Epithelial cell of proximal tubule (primary cell): ENCODE results near the gene RBM33. TPM values are rescaled to one million over a fixed set of nuclear protein-coding genes. Genes with fewer than 3 reads are reported as not detected.

ENCODE experiments used
- DNase-seq: peaks from one replicate; pipeline ENCODE4 v3.0.0-alpha.2; 2011; ENCODE audit warnings: low read depth
- H3K4me3 ChIP-seq: 2 replicates; pipeline ENCODE4 v1.5.1; 2011; ENCODE audit warnings: low read depth, mild to moderate bottlenecking, low read length
- total RNA-seq: library from RNA; depleted of rRNA; stranded (reverse); fragments of >200 nt; gene quantifications from 2 replicates; pipeline ENCODE4 v1.2.3, GENCODE V29; 2015
- TF ChIP-seq, protein P1 (sequence below): conservative IDR thresholded peaks from 2 replicates; pipeline ENCODE4 v1.5.1; 2012; ENCODE audit warnings: low read depth, mild to moderate bottlenecking, low read length

The RBM33 gene
- total RNA-seq, 1 donor from 2014 or later, result 18.0 TPM

DNA sequence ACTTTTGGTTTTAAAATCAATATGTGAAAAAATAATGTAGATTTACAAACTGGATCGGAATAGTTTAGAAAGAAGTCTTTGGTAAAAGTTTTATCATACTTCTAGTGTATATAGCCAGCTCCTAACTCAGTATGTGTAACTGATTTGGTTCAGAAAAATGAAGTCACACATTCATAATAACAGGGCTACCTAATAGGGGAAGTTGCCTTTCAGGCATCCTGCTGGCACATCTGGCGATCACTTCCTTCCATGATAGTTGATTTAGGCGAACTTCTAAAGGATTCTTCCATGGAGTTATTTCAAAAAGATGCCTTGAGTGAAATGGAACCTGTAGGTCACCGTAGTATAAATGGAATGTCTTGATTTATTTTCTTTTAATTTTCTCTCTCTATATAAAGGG, 98.7 kb downstream of the RBM33 start:
- DNase-seq, result no peak
- TF ChIP-seq, protein P1, sequence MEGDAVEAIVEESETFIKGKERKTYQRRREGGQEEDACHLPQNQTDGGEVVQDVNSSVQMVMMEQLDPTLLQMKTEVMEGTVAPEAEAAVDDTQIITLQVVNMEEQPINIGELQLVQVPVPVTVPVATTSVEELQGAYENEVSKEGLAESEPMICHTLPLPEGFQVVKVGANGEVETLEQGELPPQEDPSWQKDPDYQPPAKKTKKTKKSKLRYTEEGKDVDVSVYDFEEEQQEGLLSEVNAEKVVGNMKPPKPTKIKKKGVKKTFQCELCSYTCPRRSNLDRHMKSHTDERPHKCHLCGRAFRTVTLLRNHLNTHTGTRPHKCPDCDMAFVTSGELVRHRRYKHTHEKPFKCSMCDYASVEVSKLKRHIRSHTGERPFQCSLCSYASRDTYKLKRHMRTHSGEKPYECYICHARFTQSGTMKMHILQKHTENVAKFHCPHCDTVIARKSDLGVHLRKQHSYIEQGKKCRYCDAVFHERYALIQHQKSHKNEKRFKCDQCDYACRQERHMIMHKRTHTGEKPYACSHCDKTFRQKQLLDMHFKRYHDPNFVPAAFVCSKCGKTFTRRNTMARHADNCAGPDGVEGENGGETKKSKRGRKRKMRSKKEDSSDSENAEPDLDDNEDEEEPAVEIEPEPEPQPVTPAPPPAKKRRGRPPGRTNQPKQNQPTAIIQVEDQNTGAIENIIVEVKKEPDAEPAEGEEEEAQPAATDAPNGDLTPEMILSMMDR, result no peak
- H3K4me3 ChIP-seq, result no peak overlapping the region

DNA sequence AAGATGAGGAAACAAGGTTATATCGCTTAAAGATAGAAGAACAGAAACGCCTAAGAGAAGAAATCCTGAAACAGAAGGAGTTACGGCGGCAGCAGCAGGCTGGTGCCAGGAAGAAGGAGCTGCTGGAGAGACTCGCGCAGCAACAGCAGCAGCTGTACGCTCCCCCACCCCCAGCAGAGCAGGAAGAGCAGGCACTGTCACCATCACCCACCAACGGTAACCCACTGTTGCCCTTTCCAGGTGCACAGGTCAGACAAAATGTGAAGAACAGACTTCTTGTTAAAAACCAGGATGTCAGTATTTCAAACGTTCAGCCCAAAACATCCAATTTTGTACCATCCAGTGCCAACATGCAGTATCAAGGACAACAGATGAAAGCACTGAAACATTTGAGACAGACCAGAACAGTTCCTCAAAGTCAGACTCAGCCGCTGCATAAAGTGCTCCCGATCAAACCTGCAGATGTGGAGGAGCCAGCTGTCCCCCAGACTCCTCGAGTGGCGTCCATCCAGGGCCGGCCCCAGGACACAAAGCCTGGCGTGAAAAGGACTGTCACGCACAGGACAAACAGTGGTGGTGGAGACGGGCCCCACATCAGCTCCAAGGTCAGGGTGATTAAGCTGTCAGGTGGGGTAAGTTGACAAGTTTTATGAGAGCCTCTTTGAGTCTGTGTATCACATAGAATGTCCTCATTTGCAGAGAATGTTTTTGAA, 100.7 kb downstream of the RBM33 start:
- DNase-seq, result no peak
- TF ChIP-seq, protein P1, result no peak
- H3K4me3 ChIP-seq, result no peak overlapping the region

DNA sequence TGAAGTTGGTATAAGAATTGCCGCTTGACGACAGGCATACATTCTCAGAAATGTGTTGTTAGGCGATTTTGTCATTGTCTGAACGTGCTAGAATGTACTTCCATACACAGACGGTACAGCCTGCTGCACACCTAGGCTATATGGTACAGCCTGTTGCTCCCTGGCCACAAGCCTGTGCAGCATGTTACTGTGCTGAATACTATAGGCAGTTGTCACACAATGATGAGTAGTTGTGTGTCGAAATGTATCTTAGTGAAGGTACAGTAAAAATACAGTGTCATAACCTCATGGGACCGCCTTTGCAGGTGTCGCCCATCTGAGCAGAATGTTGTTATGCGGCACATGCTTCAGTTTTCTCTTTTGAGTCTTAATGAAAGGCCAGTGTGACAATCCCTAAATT, 101.3 kb downstream of the RBM33 start:
- no peak overlapping the region for H3K4me3 ChIP-seq
- TF ChIP-seq, protein P1, result no peak
- DNase-seq, result no peak

DNA sequence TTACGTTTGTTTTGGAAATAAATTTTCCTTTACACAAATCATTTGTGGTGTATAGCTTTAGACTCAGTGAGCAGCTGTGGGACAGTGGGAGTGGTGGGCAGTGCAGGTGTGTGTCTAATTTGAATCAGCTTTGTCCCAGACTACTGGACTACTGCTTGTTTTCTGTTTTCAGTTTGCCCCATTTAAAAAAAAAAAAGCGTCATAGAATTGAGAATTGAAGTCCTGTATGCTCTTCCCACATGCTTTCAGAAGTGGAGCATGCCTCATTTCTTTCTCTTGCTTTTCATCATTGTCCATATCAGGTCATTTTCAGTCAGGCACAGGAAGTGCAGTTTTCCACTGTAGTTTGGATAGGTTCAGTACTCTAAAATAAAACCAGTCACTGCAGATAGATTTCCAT, 101.7 kb downstream of the RBM33 start:
- TF ChIP-seq, protein P1, result no peak
- no peak overlapping the region for H3K4me3 ChIP-seq
- no peak for DNase-seq

DNA sequence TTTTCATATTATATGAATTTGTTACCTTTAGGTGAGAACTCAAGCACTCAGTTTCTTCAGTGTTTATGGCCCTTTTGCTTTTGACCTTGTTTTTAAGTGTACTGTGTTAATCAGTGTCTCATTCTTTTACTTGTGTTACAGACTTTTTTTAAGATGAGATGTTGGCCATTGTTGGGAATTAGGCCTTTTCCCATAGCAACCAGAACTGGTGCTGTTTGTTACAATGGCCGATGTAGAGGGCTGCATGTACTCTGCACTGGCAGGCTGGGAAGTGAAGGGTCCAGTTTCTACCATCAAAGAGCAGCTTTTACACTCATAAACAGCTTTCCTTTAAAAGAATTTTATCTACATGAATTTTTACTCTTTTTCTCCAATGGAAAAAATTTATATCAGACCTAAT, 102.7 kb downstream of the RBM33 start:
- TF ChIP-seq, protein P1, result no peak

DNA sequence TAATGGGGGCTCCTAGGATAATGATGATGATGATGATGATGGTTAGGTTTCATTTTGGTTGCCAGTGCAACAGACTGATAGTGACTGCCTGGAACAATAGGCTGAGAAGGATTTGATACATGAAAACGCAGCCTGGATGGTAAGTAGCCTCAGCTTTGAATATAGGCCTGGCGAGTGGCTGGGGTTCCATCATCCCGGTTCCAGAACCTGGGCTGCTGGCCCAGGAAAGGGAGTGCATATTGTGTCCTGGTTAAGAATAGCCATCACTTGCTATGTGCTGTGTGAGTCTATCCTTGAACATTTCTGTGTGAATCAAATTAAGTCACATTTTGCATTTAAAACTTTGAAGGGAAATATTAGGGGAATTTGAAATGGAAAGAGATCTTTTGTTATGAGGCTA, 105.1 kb downstream of the RBM33 start:
- DNase-seq, result no peak
- TF ChIP-seq, protein P1, result no peak
- H3K4me3 ChIP-seq, result no peak overlapping the region

More for the DNA sequence above, 102.7 kb downstream of the RBM33 start:
- DNase-seq, result no peak
- H3K4me3 ChIP-seq, result no peak overlapping the region

DNA sequence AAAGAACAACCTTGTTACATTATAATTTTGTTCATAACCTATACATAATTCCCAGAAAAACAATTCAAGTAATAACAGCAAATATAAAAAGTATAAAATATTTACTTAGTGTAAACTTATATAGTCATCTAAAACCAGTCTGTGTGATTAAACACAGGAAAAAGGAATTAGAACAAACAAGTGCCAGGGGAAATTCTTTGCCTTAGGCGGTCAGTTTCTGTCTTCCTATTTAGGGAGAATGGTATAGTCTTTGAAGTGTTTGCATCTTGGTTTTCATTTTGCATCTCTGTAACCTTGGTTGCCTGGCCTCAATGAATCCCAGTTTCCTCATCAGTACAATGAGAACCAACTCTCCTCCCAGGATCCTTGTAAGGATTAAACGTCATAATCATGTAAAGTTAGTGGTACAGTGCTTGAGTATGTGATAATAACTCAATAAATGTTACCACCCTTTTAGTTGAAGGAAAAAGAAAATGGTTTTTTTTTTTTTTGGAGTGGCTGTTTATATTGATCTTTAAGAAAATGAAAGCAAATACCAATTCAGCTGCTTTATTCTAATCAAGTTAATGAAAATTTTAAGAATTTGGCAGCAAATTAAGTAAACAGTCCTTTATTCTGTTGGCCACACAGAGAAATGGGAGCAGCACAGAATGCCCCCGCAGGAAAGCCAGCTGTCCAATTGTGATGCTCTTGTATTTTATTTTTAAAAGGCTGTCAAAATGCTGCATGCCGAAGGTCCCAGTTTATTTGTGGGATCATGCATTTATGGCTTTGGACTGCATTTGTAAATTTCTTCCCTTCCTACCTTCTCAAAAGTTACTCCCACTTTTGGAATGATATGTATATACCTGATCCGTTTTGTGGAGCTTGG, 106.0 kb downstream of the RBM33 start:
- DNase-seq, result no peak
- H3K4me3 ChIP-seq, result no peak overlapping the region
- TF ChIP-seq, protein P1, result no peak
